Stimulated activated memory B cell treated with anti-CD40 and anti-IgM and Interleukin-4, amounts not matched to agents 10 μg/mL and 1 μg/mL and 100 μg/mL, for 72 hours (primary cell): ENCODE results near the gene MACROD2.

Experiments used
- ATAC-seq: fragments of 150-1000 bp; cut with Tn5 transposase; 2 replicates; pipeline ENCODE4 v1.10.0; 2021
- H3K27ac Mint-ChIP-seq: one replicate; pipeline ENCODE4 v1.8.0; 2022; ENCODE audit warnings: mild to moderate bottlenecking, mixed read lengths
- H3K27me3 Mint-ChIP-seq: one replicate; pipeline ENCODE4 v1.8.0; 2022; ENCODE audit warnings: mixed read lengths
- H3K36me3 Mint-ChIP-seq: one replicate; pipeline ENCODE4 v1.8.0; 2022; ENCODE audit warnings: mixed read lengths
- H3K4me1 Mint-ChIP-seq: one replicate; pipeline ENCODE4 v1.8.0; 2022; ENCODE audit warnings: mixed read lengths
- H3K4me3 Mint-ChIP-seq: one replicate; pipeline ENCODE4 v1.8.0; 2022; ENCODE audit warnings: mild to moderate bottlenecking, moderate library complexity, mixed read lengths
- H3K9me3 Mint-ChIP-seq: one replicate; pipeline ENCODE4 v1.8.0; 2022; ENCODE audit warnings: mixed read lengths

Gene MACROD2

DNA sequence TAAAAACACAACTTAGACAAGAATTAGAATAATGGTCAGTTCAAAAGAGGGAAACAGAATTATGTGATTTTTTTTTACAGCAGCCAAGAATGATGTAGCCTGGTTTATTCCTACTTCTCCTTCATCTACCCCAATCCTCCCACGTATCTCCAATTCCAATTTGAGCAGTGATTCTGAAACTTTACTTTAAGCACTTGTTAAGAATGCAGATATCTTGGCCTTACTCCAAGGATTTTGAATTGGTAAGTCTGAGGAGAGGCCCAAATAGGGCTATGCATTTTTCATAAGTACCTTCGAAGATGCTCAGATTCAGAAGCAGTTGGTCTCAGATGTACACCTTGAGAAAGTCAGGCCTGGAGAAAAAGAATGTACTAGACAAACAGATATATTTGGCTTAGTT is 575.5 kb downstream of the MACROD2 start:
- Mint-ChIP-seq H3K4me3 (no peak overlapping the region), H3K36me3 (no peaks in the 10 kb centered on the region), H3K9me3 (no peaks in the 10 kb centered on the region), H3K27ac (no peak overlapping the region), H3K27me3 (no peaks in the 10 kb centered on the region), H3K4me1 (no peaks in the 10 kb centered on the region)
- ATAC-seq: no peak

DNA sequence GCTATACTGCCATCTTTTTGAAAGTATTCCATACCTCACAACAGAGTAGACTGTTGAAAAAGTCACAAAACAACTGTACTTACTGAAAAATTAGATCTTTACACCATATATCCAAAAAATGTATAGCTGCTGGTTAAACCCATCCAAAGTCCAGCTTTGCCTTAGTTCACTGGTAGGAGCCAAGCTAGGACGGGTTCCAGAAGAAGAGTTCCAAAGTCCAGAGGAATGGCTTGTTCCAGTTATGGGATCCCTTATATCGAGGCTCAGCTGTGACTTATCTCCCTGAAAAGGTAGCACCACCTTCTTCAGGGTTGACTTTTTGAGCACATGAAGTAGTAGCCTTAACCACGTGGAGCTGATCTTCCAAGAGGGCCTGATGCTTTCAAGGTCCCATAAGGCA is 578.4 kb downstream of the MACROD2 start:
- Mint-ChIP-seq H3K27ac (no peak overlapping the region), H3K27me3 (no peaks in the 10 kb centered on the region), H3K4me3 (no peak overlapping the region), H3K36me3 (no peaks in the 10 kb centered on the region), H3K9me3 (no peaks in the 10 kb centered on the region), H3K4me1 (no peaks in the 10 kb centered on the region)
- ATAC-seq: no peak

DNA sequence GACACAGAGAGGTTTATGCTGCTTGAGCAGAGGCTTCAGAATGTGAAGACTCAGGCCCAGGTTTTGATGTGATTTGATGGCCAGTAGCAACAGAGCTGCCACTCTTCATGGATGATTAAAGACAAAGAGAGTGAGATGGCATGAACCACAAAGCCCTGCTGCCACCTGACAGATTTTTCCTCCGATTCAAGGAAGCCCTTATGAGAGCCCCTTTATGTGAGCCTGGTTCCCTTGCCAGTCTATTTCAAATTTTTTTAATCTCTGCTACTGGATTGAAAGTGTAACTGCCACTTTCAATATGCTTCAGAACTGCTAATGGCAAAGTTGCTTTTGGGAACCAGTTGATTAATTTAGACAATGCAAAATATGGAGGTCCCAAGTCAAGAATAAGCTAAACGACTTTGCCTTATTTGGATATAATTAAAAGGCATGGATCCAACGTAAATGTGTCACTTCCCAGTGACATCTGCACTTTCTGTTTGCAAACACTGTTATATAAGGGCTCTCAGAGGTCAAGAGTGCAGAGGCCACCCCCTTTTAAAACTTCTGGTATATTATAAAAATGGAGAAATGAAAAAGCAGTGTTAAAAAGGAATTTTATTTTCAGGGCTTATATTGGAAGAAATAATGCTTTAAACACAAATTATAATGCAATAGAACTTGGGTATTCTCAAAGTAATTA is 581.0 kb downstream of the MACROD2 start:
- no peaks in the 10 kb centered on the region for H3K9me3 Mint-ChIP-seq
- no peaks in the 10 kb centered on the region for H3K4me1 Mint-ChIP-seq
- H3K27me3 Mint-ChIP-seq: no peaks in the 10 kb centered on the region
- H3K27ac Mint-ChIP-seq: no peak overlapping the region
- no peaks in the 10 kb centered on the region for H3K36me3 Mint-ChIP-seq
- ATAC-seq: no peak
- no peak overlapping the region for H3K4me3 Mint-ChIP-seq

DNA sequence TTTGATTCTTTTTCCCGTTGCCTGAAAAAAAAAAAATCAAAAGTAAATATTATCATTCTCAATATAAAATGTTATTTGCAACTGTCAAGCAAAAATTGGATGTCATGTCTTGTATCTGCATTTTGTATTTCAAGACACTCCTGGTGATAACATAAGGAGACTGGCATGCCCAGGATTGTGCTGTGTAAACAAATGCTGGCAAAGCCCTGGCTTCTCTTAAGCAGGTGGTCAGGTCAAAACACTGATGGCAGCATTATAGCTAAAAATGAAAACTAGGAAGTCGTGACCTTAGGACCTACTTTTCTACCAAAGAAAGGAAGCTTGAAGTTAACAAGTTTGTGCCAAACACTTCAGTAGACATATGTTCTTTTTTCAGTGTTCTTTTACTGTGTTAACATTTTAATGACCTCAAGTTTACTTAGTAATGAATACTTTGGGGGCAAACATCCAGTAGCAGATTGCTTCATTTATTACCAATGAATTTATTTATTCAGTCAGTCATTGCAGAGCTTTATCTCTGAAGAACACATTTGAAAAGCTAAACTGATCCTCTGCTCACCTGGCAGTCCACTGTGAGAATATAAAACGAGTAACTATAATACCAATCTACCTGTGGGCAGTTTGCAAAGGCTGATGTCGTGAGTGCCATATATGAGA is 585.2 kb downstream of the MACROD2 start:
- H3K27ac Mint-ChIP-seq: no peak overlapping the region
- no peaks in the 10 kb centered on the region for H3K36me3 Mint-ChIP-seq
- H3K27me3 Mint-ChIP-seq: no peaks in the 10 kb centered on the region
- no peaks in the 10 kb centered on the region for H3K4me1 Mint-ChIP-seq
- H3K9me3 Mint-ChIP-seq: peaks cover 2% of the 10 kb centered on the region
- H3K4me3 Mint-ChIP-seq: no peak overlapping the region
- ATAC-seq: no peak

- no peaks in the 10 kb centered on the region for H3K27me3 Mint-ChIP-seq
- no peak overlapping the region for H3K27ac Mint-ChIP-seq
- H3K36me3 Mint-ChIP-seq: no peaks in the 10 kb centered on the region
- no peak overlapping the region for H3K4me3 Mint-ChIP-seq
- no peak for ATAC-seq
- no peaks in the 10 kb centered on the region for H3K4me1 Mint-ChIP-seq
- peaks cover 2% of the 10 kb centered on the region for H3K9me3 Mint-ChIP-seq
Observed at GRCh38 chr20:14581731-14582130, 586.4 kb downstream of the MACROD2 start.

DNA sequence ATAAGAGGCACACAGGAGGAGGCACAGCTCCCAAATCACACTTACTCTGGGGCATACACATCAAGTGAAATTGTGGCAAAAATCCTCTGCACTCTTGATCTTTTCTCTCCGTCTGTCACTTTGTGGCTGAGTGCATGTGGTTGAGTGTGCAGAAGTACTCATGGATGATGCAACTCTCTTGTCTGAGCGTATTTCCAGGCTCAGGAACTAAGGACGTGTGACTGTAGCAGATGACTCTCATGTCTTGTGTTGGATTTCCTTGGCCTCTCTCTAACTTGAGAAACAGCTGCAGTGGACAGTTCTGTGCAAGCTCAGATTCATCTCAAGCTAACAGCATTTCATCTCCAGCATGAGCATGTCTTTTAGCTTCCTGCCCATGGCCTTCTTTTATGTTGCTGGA is 587.5 kb downstream of the MACROD2 start:
- H3K36me3 Mint-ChIP-seq: no peaks in the 10 kb centered on the region
- peaks cover 2% of the 10 kb centered on the region for H3K9me3 Mint-ChIP-seq
- H3K4me3 Mint-ChIP-seq: no peak overlapping the region
- H3K4me1 Mint-ChIP-seq: no peaks in the 10 kb centered on the region
- H3K27ac Mint-ChIP-seq: no peak overlapping the region
- no peak for ATAC-seq
- H3K27me3 Mint-ChIP-seq: no peaks in the 10 kb centered on the region

DNA sequence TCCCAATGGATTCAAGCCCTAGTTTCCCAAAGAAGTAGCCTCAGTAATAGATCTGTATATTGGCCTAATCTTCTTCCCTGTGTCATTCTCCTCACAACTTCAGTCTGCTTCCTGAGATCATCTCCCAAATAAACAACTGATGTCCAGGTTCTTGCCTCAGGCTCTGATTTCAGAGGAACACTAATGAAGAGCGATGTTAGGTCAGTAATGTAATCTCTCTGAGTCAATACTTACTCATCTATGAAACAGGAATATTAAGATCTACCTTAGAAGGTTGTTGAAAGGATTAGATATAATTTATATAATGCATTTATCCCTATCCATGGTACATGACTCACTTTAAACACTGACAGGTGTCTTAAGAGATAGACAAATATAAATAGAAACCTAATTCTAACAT is 588.1 kb downstream of the MACROD2 start:
- Mint-ChIP-seq H3K4me3 (no peak overlapping the region), H3K36me3 (no peaks in the 10 kb centered on the region), H3K9me3 (peaks cover 2% of the 10 kb centered on the region), H3K4me1 (no peaks in the 10 kb centered on the region), H3K27ac (no peak overlapping the region), H3K27me3 (no peaks in the 10 kb centered on the region)
- ATAC-seq: no peak

DNA sequence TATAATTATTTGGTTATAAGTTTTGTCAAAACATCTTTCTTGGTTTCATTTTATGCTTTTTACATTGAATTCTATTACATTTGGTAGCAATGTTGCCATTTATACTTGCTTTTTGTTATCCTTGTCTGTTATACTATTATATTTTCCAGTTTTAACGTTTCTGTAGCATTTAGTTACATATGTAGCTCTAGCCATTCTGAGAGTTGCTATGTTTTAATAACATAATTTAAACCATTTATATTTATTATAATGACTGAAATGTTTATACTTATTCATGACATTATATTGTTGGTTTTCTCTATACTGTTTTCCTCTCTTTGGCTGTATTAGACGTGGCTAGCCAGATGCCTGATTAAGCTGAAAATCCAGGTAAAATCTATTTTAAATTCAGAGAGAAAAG is 594.1 kb downstream of the MACROD2 start:
- no peaks in the 10 kb centered on the region for H3K27me3 Mint-ChIP-seq
- no peak for ATAC-seq
- no peak overlapping the region for H3K4me3 Mint-ChIP-seq
- no peaks in the 10 kb centered on the region for H3K36me3 Mint-ChIP-seq
- no peak overlapping the region for H3K27ac Mint-ChIP-seq
- peaks cover 2% of the 10 kb centered on the region for H3K9me3 Mint-ChIP-seq
- no peaks in the 10 kb centered on the region for H3K4me1 Mint-ChIP-seq

GRCh38 chr20:14595051-14595450 is 599.7 kb downstream of the MACROD2 start:
- no peak overlapping the region for H3K4me3 Mint-ChIP-seq
- no peak for ATAC-seq
- peaks cover under 1% of the 10 kb centered on the region for H3K9me3 Mint-ChIP-seq
- H3K27me3 Mint-ChIP-seq: no peaks in the 10 kb centered on the region
- H3K36me3 Mint-ChIP-seq: no peaks in the 10 kb centered on the region
- no peaks in the 10 kb centered on the region for H3K4me1 Mint-ChIP-seq
- H3K27ac Mint-ChIP-seq: no peak overlapping the region

DNA sequence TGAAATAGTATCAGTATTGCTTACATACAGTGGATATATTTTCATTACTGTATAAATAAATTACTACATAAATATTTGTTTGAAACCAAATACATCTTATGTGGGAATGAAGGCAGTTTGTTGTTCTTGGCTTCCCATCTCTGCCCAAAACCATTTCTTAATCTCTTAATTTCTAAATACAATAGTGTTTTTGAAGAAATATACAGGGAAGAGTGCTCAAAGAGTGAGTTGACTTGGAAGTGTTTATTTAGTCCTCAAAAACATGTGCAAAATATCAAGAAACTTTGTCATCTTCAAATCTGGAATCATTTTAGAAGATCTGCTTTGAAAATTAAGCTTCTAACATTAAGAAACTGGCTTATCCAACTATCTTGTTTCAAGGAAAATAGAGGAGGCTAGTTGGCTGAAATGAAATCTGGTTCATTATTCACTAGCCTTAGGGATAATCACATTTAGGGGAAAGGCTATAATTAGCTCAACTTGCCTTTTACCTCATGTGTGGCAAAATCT is 601.9 kb downstream of the MACROD2 start:
- ATAC-seq: no peak
- Mint-ChIP-seq H3K36me3 (no peaks in the 10 kb centered on the region), H3K27me3 (no peaks in the 10 kb centered on the region), H3K27ac (no peak overlapping the region), H3K9me3 (no peaks in the 10 kb centered on the region), H3K4me3 (no peak overlapping the region), H3K4me1 (no peaks in the 10 kb centered on the region)

GRCh38 chr20:14599613-14600012 is 604.3 kb downstream of the MACROD2 start:
- Mint-ChIP-seq H3K9me3 (no peaks in the 10 kb centered on the region), H3K4me1 (no peaks in the 10 kb centered on the region), H3K36me3 (no peaks in the 10 kb centered on the region), H3K27me3 (no peaks in the 10 kb centered on the region), H3K4me3 (no peak overlapping the region), H3K27ac (no peak overlapping the region)
- ATAC-seq: no peak

DNA sequence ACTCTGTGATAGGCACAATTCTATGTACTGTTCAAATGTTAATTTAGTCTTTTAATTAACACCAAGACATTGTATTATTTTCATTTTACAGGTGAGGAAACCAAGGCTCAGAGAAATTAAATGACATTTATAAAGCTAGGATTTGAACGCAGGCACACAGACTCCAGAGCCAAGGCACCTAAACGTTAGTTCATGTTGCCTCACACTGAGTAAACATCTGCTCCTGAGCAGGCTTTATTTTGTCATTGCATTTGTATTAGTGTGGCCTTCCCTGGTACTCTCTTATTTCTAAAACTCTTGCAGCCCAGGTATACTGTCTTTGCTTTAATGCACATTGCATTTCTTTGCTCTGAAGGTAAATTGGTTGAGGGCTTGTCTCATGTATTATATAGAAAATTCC is 605.2 kb downstream of the MACROD2 start:
- Mint-ChIP-seq H3K27ac (no peak overlapping the region), H3K27me3 (no peaks in the 10 kb centered on the region), H3K4me3 (no peak overlapping the region), H3K4me1 (no peaks in the 10 kb centered on the region), H3K36me3 (no peaks in the 10 kb centered on the region), H3K9me3 (no peaks in the 10 kb centered on the region)
- ATAC-seq: no peak

GRCh38 chr20:14604143-14604542 is 608.8 kb downstream of the MACROD2 start:
- H3K27me3 Mint-ChIP-seq: no peaks in the 10 kb centered on the region
- no peaks in the 10 kb centered on the region for H3K36me3 Mint-ChIP-seq
- no peaks in the 10 kb centered on the region for H3K4me1 Mint-ChIP-seq
- no peak overlapping the region for H3K4me3 Mint-ChIP-seq
- H3K9me3 Mint-ChIP-seq: no peaks in the 10 kb centered on the region
- no peak for ATAC-seq
- H3K27ac Mint-ChIP-seq: no peak overlapping the region

DNA sequence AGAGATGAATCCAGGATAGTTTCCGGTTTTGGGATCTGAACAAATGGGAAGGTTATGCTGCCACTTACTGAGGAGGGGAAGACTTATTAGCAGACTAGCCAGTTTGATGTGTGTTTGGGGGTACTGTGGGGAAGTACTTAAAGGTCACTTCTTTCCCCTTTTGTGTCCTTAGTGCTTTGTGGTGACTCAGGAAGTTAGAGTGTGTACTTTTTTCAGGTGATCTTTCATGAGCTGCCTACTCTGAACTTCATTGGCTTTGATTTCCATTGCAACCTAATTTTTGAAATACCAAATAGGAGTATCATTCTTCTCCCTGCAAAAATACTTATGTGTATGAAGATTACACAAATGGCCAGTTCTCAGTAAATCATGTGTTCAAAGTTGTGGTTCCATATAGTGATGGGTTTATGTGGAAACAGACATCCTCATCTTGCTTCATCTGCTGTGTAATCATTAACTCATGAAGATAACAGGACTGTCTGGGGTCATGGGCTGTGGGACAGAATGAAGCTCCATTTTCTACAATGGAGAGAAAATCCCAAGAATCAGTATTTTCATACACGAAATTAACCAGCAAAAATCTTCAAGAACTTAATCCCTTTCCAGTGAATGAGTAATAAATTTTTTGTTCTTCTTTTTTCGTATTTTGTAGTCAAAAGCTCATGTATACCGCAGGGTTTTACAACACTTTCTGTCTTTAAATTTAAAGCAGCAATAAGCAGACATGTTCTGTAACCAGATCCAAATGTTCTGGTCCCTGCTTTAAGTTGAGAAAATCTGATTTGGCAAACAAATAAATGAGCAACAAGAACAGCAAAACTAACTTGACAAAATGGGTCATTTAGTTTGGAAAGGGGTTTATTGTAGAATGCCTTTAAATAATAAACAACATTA is 614.3 kb downstream of the MACROD2 start:
- Mint-ChIP-seq H3K36me3 (no peaks in the 10 kb centered on the region), H3K9me3 (no peaks in the 10 kb centered on the region), H3K4me1 (no peaks in the 10 kb centered on the region), H3K27me3 (no peaks in the 10 kb centered on the region), H3K27ac (no peak overlapping the region), H3K4me3 (no peak overlapping the region)
- no peak for ATAC-seq

DNA sequence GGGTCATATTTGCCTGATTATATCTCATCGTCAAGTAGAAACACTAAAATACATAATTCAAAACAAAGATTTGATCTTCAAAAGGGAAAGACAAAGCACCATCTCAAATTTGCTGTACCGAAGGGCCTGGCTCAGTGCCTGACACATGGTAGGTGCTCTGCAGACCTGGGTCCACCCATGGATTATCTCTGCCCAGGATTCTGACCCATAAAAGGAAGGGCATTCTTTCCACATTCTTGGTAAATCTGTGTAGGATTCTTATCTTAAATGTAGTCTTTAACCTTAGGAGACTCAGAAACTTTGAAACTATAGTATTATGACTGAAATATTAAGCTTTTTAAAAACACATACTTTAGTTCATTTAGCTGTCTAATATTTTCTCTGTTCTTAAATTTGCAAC is 616.2 kb downstream of the MACROD2 start:
- no peaks in the 10 kb centered on the region for H3K9me3 Mint-ChIP-seq
- ATAC-seq: no peak
- H3K27me3 Mint-ChIP-seq: no peaks in the 10 kb centered on the region
- no peak overlapping the region for H3K4me3 Mint-ChIP-seq
- no peaks in the 10 kb centered on the region for H3K4me1 Mint-ChIP-seq
- H3K27ac Mint-ChIP-seq: no peak overlapping the region
- H3K36me3 Mint-ChIP-seq: no peaks in the 10 kb centered on the region
